HepG2 (cell line): ENCODE measurements around the gene CCL22. TPM values are rescaled to one million over a fixed set of nuclear protein-coding genes. Genes with fewer than 3 reads are reported as not detected.

Experiments used
- CSRNP1 ChIP-seq: sonication (generic); formaldehyde crosslinking; IDR thresholded peaks from 2 replicates; pipeline ENCODE4 v1.8.1; 2023; ENCODE audit warnings: mild to moderate bottlenecking, missing genetic modification reagents
- FOSL2 ChIP-seq: sonication (generic); formaldehyde crosslinking; IDR thresholded peaks from 2 replicates; pipeline ENCODE4 v1.4.0; 2020; ENCODE audit warnings: missing genetic modification reagents
- HOXD1 ChIP-seq: sonication (generic); formaldehyde crosslinking; IDR thresholded peaks from 2 replicates; pipeline ENCODE4 v1.5.0; 2020; ENCODE audit warnings: missing genetic modification reagents
- IRF9 ChIP-seq: sonication (generic); formaldehyde crosslinking; IDR thresholded peaks from 2 replicates; pipeline ENCODE4 v1.8.0; 2022; ENCODE audit warnings: missing genetic modification reagents, mild to moderate bottlenecking, borderline replicate concordance
- MYC ChIP-seq: sonication (generic); formaldehyde crosslinking; IDR thresholded peaks from 2 replicates; pipeline ENCODE4 v1.9.0; 2021; ENCODE audit warnings: missing genetic modification reagents, borderline replicate concordance
- NFKB2 ChIP-seq: sonication (generic); formaldehyde crosslinking; IDR thresholded peaks from 2 replicates; pipeline ENCODE4 v1.4.0; 2020; ENCODE audit warnings: missing genetic modification reagents, borderline replicate concordance
- SALL2 ChIP-seq: sonication (generic); formaldehyde crosslinking; IDR thresholded peaks from 2 replicates; pipeline ENCODE4 v1.8.1; 2023; ENCODE audit warnings: mild to moderate bottlenecking, missing genetic modification reagents, inconsistent platforms
- SCMH1 ChIP-seq: sonication (generic); formaldehyde crosslinking; IDR thresholded peaks from 2 replicates; pipeline ENCODE4 v1.9.0; 2021; ENCODE audit warnings: missing genetic modification reagents, mild to moderate bottlenecking, borderline replicate concordance
- SPEN ChIP-seq: sonication (generic); formaldehyde crosslinking; IDR thresholded peaks from 2 replicates; pipeline ENCODE4 v1.5.1; 2020; ENCODE audit warnings: low read depth, mild to moderate bottlenecking, missing genetic modification reagents
- TRIM24 ChIP-seq: sonication (generic); formaldehyde crosslinking; IDR thresholded peaks from 2 replicates; pipeline ENCODE4 v1.8.0; 2022; ENCODE audit warnings: mild to moderate bottlenecking, missing genetic modification reagents
- ZBTB3 ChIP-seq: sonication (generic); formaldehyde crosslinking; IDR thresholded peaks from 2 replicates; pipeline ENCODE4 v1.4.0; 2020; ENCODE audit warnings: low read depth, mild to moderate bottlenecking, moderate library complexity, missing genetic modification reagents, borderline replicate concordance
- ZFY ChIP-seq: sonication (generic); formaldehyde crosslinking; IDR thresholded peaks from 2 replicates; pipeline ENCODE4 v1.4.0; 2020; ENCODE audit warnings: missing genetic modification reagents
- ZMYM3 ChIP-seq: sonication (generic); formaldehyde crosslinking; IDR thresholded peaks from 2 replicates; pipeline ENCODE4 v1.5.1; 2020; ENCODE audit warnings: mild to moderate bottlenecking, missing genetic modification reagents
- ZNF253 ChIP-seq: sonication (generic); formaldehyde crosslinking; IDR thresholded peaks from 2 replicates; pipeline ENCODE4 v1.8.0; 2022; ENCODE audit warnings: mild to moderate bottlenecking, missing genetic modification reagents, borderline replicate concordance
- ZNF367 ChIP-seq: sonication (generic); formaldehyde crosslinking; IDR thresholded peaks from 2 replicates; pipeline ENCODE4 v1.4.0; 2020; ENCODE audit warnings: missing genetic modification reagents, borderline replicate concordance
- ZUFSP ChIP-seq: sonication (generic); formaldehyde crosslinking; IDR thresholded peaks from 2 replicates; pipeline ENCODE4 v1.9.0; 2021; ENCODE audit warnings: missing genetic modification reagents, mild to moderate bottlenecking, borderline replicate concordance
- ZZZ3 ChIP-seq: sonication (generic); formaldehyde crosslinking; IDR thresholded peaks from 2 replicates; pipeline ENCODE4 v1.4.0; 2020; ENCODE audit warnings: missing genetic modification reagents, mild to moderate bottlenecking, borderline replicate concordance
- polyA plus RNA-seq, 8 experiments: library from polyadenylated mRNA; depleted of rRNA in 3 of 8; stranded (reverse) in 7 of 8; unstranded in 1 of 8; fragments of >200 nt; fragmentation: Illumina TruSeq in 4 of 8; extraction: Trizol in 4 of 8; gene quantifications; 2 replicates each; pipeline versions ENCODE4 v1.2.1 to v1.2.3, GENCODE V29; 2011 to 2016; ENCODE audit warnings: low read depth in 4 of 8, missing spikeins in 1 of 8, mixed read lengths in 1 of 8; ENCODE audit not compliant: insufficient read depth in 1 of 8
- total RNA-seq, 5 experiments: library from RNA; depleted of rRNA; stranded (reverse); fragments of >200 nt; fragmentation: Illumina TruSeq; extraction: Trizol; gene quantifications; 2 replicates each; pipeline ENCODE4 v1.2.3, GENCODE V29; 2016; ENCODE audit warnings: low read depth in 1 of 5

CCL22 gene
- total and polyA plus RNA-seq, 2 of the 13 experiments (the other 11 are each of a cell fraction or from before 2014, with no cell fraction given): not detected

- no peak for TF ChIP-seq ZUFSP (CRISPR knock-in tag)
- TF ChIP-seq ZZZ3 (CRISPR knock-in tag): 0 out of 2 replicates have a peak, but pooled peaks have one; percentile 31
- no peak for TF ChIP-seq FOSL2 (CRISPR knock-in tag)
- no peak for TF ChIP-seq ZBTB3 (CRISPR knock-in tag)
- no peak for TF ChIP-seq ZNF253 (CRISPR knock-in tag)
- TF ChIP-seq ZFY (CRISPR knock-in tag): no peak
- no peak for TF ChIP-seq SPEN (CRISPR knock-in tag)
- TF ChIP-seq SCMH1: no peak
- TF ChIP-seq SALL2 (CRISPR knock-in tag): no peak
- TF ChIP-seq MYC: no peak
- no peak for TF ChIP-seq IRF9 (CRISPR knock-in tag)
- peak; percentile 36; the same call in 1 of the 2 replicates for TF ChIP-seq CSRNP1 (CRISPR knock-in tag)
- TF ChIP-seq ZNF367 (CRISPR knock-in tag): no peak
- TF ChIP-seq ZMYM3 (CRISPR knock-in tag): 0 out of 2 replicates have a peak, but pooled peaks have one; percentile 13
- no peak for TF ChIP-seq HOXD1 (CRISPR knock-in tag)
- no peak for TF ChIP-seq NFKB2 (CRISPR knock-in tag)
- TF ChIP-seq TRIM24 (CRISPR knock-in tag): no peak
Measured at GRCh38 chr16:57409870-57410587, 51.4 kb downstream of the CCL22 start (continued).
